Measurements from ENCODE around the gene PLA2G4E.

Gene PLA2G4E

GRCh38 chr15:42020713-42021273 lies at the start of gene PLA2G4E:
Gene PLA2G4E, minus strand, starts transcription at chr15:42021042. Its CDS starts 12 bp downstream, at chr15:42021030.
- H3K27ac Mint-ChIP-seq: no peak within 1 kb of the TSS
- H3K4me1 Mint-ChIP-seq (ENCODE audit: low read depth): no peaks in the 10 kb centered on the region
- no peak within 1 kb of the TSS for H3K4me3 Mint-ChIP-seq
- H3K9me3 Mint-ChIP-seq: no peaks in the 10 kb centered on the region
- peaks cover 2% of the 10 kb centered on the region for H3K27me3 Mint-ChIP-seq (ENCODE audit: low read depth)
- H3K36me3 Mint-ChIP-seq (ENCODE audit: low read depth): no peaks in the 10 kb centered on the region
- no peak for DNase-seq (ENCODE audit: low spot score)

- Mint-ChIP-seq H3K27me3 (ENCODE audit: low read depth) (peaks cover 8% of the 10 kb centered on the region), H3K27ac (no peak overlapping the region), H3K4me3 (no peak overlapping the region), H3K4me1 (ENCODE audit: low read depth) (peaks cover 2% of the 10 kb centered on the region), H3K36me3 (ENCODE audit: low read depth) (no peaks in the 10 kb centered on the region), H3K9me3 (no peaks in the 10 kb centered on the region)
- no peak for DNase-seq (ENCODE audit: low spot score)
Observed at GRCh38 chr15:42070279-42070975, 49.6 kb upstream of the PLA2G4E start.

- H3K9me3 Mint-ChIP-seq: no peaks in the 10 kb centered on the region
- no peak for DNase-seq (ENCODE audit: low spot score)
- peaks cover 2% of the 10 kb centered on the region for H3K4me1 Mint-ChIP-seq (ENCODE audit: low read depth)
- H3K4me3 Mint-ChIP-seq: no peak overlapping the region
- H3K27me3 Mint-ChIP-seq (ENCODE audit: low read depth): peaks cover 9% of the 10 kb centered on the region
- no peaks in the 10 kb centered on the region for H3K36me3 Mint-ChIP-seq (ENCODE audit: low read depth)
- H3K27ac Mint-ChIP-seq: no peak overlapping the region
Observed at GRCh38 chr15:42069496-42070278, 48.8 kb upstream of the PLA2G4E start.

- H3K27me3 Mint-ChIP-seq (ENCODE audit: low read depth): peaks cover 11% of the 10 kb centered on the region
- no peaks in the 10 kb centered on the region for H3K36me3 Mint-ChIP-seq (ENCODE audit: low read depth)
- H3K4me3 Mint-ChIP-seq: no peak overlapping the region
- peaks cover 2% of the 10 kb centered on the region for H3K4me1 Mint-ChIP-seq (ENCODE audit: low read depth)
- DNase-seq (ENCODE audit: low spot score): no peak
- H3K9me3 Mint-ChIP-seq: no peaks in the 10 kb centered on the region
- no peak overlapping the region for H3K27ac Mint-ChIP-seq
Observed at GRCh38 chr15:42069025-42069424, 48.2 kb upstream of the PLA2G4E start.

- DNase-seq (ENCODE audit: low spot score): no peak
- Mint-ChIP-seq H3K9me3 (no peaks in the 10 kb centered on the region), H3K27ac (no peak overlapping the region), H3K27me3 (ENCODE audit: low read depth) (peaks cover 11% of the 10 kb centered on the region), H3K36me3 (ENCODE audit: low read depth) (no peaks in the 10 kb centered on the region), H3K4me1 (ENCODE audit: low read depth) (peaks cover 2% of the 10 kb centered on the region), H3K4me3 (no peak overlapping the region)
Observed at GRCh38 chr15:42068601-42069000, 47.8 kb upstream of the PLA2G4E start.

- H3K27ac Mint-ChIP-seq: no peak overlapping the region
- H3K27me3 Mint-ChIP-seq (ENCODE audit: low read depth): peaks cover 11% of the 10 kb centered on the region
- no peak overlapping the region for H3K4me3 Mint-ChIP-seq
- no peaks in the 10 kb centered on the region for H3K36me3 Mint-ChIP-seq (ENCODE audit: low read depth)
- DNase-seq (ENCODE audit: low spot score): no peak
- no peaks in the 10 kb centered on the region for H3K9me3 Mint-ChIP-seq
- peaks cover 2% of the 10 kb centered on the region for H3K4me1 Mint-ChIP-seq (ENCODE audit: low read depth)
Observed at GRCh38 chr15:42066764-42067415, 46.0 kb upstream of the PLA2G4E start.

- Mint-ChIP-seq H3K27me3 (ENCODE audit: low read depth) (peaks cover 11% of the 10 kb centered on the region), H3K4me1 (ENCODE audit: low read depth) (peaks cover 3% of the 10 kb centered on the region), H3K27ac (no peak overlapping the region), H3K36me3 (ENCODE audit: low read depth) (no peaks in the 10 kb centered on the region), H3K4me3 (no peak overlapping the region), H3K9me3 (no peaks in the 10 kb centered on the region)
- DNase-seq (ENCODE audit: low spot score): no peak
Observed at GRCh38 chr15:42065468-42065867, 44.6 kb upstream of the PLA2G4E start.

GRCh38 chr15:42065033-42065432 lies 44.2 kb upstream of the PLA2G4E start:
- no peaks in the 10 kb centered on the region for H3K36me3 Mint-ChIP-seq (ENCODE audit: low read depth)
- peaks cover 11% of the 10 kb centered on the region for H3K27me3 Mint-ChIP-seq (ENCODE audit: low read depth)
- no peak overlapping the region for H3K27ac Mint-ChIP-seq
- H3K4me3 Mint-ChIP-seq: no peak overlapping the region
- no peak for DNase-seq (ENCODE audit: low spot score)
- no peaks in the 10 kb centered on the region for H3K9me3 Mint-ChIP-seq
- H3K4me1 Mint-ChIP-seq (ENCODE audit: low read depth): peaks cover 3% of the 10 kb centered on the region

GRCh38 chr15:42064271-42064670 lies 43.4 kb upstream of the PLA2G4E start:
- H3K27ac Mint-ChIP-seq: no peak overlapping the region
- no peaks in the 10 kb centered on the region for H3K9me3 Mint-ChIP-seq
- H3K4me1 Mint-ChIP-seq (ENCODE audit: low read depth): peaks cover 6% of the 10 kb centered on the region
- DNase-seq (ENCODE audit: low spot score): no peak
- no peaks in the 10 kb centered on the region for H3K36me3 Mint-ChIP-seq (ENCODE audit: low read depth)
- H3K27me3 Mint-ChIP-seq (ENCODE audit: low read depth): peaks cover 12% of the 10 kb centered on the region
- H3K4me3 Mint-ChIP-seq: no peak overlapping the region

- Mint-ChIP-seq H3K4me3 (no peak overlapping the region), H3K9me3 (no peaks in the 10 kb centered on the region), H3K4me1 (ENCODE audit: low read depth) (peaks cover 6% of the 10 kb centered on the region), H3K36me3 (ENCODE audit: low read depth) (no peaks in the 10 kb centered on the region), H3K27me3 (ENCODE audit: low read depth) (peaks cover 15% of the 10 kb centered on the region), H3K27ac (no peak overlapping the region)
- no peak for DNase-seq (ENCODE audit: low spot score)
Observed at GRCh38 chr15:42063122-42063848, 42.4 kb upstream of the PLA2G4E start.

GRCh38 chr15:42062284-42062806 lies 41.5 kb upstream of the PLA2G4E start:
- Mint-ChIP-seq H3K4me1 (ENCODE audit: low read depth) (peaks cover 7% of the 10 kb centered on the region), H3K27ac (no peak overlapping the region), H3K27me3 (ENCODE audit: low read depth) (peaks cover 21% of the 10 kb centered on the region), H3K36me3 (ENCODE audit: low read depth) (no peaks in the 10 kb centered on the region), H3K9me3 (no peaks in the 10 kb centered on the region), H3K4me3 (no peak overlapping the region)
- DNase-seq (ENCODE audit: low spot score): no peak

- H3K36me3 Mint-ChIP-seq (ENCODE audit: low read depth): no peaks in the 10 kb centered on the region
- H3K27me3 Mint-ChIP-seq (ENCODE audit: low read depth): peaks cover 28% of the 10 kb centered on the region
- no peak for DNase-seq (ENCODE audit: low spot score)
- no peak overlapping the region for H3K4me3 Mint-ChIP-seq
- H3K9me3 Mint-ChIP-seq: no peaks in the 10 kb centered on the region
- H3K27ac Mint-ChIP-seq: no peak overlapping the region
- H3K4me1 Mint-ChIP-seq (ENCODE audit: low read depth): peaks cover 11% of the 10 kb centered on the region
Observed at GRCh38 chr15:42060797-42061196, 40.0 kb upstream of the PLA2G4E start.

- Mint-ChIP-seq H3K9me3 (no peaks in the 10 kb centered on the region), H3K4me1 (ENCODE audit: low read depth) (peaks cover 11% of the 10 kb centered on the region), H3K27ac (no peak overlapping the region), H3K36me3 (ENCODE audit: low read depth) (no peaks in the 10 kb centered on the region), H3K4me3 (no peak overlapping the region), H3K27me3 (ENCODE audit: low read depth) (peaks cover 31% of the 10 kb centered on the region)
- DNase-seq (ENCODE audit: low spot score): no peak
Observed at GRCh38 chr15:42060477-42060763, 39.6 kb upstream of the PLA2G4E start.
